GM21381 (cell line): ENCODE results near the gene TNFAIP2.

Experiments
- ATAC-seq: cut with Tn5 transposase; IDR thresholded peaks from one replicate; pipeline ENCODE4 v1.9.1; 2021; ENCODE audit warnings: mild to moderate bottlenecking, moderate library complexity; ENCODE audit not compliant: unreplicated experiment

TNFAIP2 gene

DNA sequence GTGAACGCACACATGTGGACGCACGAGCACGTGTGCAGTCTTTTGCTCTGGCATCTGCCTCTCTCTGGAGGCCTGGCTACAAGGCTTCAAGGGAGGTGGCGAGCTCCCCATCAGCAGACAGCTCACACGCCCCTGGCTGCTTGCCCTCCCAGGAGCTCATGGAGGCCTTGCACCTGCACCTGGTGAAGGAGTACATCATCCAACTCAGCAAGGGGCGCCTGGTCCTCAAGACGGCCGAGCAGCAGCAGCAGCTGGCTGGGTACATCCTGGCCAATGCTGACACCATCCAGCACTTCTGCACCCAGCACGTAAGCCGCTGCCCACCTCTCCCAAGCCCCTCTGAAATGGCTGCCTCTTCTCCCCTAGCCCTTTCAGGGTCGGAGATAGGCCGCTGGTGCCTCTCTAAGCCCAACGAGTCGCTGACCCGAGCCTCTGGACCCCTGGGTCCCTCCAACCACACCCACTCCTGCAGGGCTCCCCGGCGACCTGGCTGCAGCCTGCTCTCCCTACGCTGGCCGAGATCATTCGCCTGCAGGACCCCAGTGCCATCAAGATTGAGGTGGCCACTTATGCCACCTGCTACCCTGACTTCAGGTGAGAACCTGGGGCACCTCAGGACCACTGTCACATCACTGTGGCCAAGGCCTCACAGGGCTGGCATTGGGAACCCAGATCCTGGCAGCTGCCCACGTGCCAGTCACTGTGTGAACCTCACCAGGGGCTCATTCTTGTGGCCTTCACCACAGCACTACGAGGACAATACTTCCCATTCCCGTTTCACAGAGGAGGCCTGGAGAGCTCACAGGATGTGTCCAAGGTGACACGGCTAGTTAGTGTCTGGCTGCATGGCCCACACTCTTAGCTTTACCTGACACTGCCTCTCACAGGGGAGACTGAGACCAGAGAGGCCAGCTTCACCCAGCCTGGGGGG, 10.2 kb downstream of the TNFAIP2 start:
- ATAC-seq: no peak

DNA sequence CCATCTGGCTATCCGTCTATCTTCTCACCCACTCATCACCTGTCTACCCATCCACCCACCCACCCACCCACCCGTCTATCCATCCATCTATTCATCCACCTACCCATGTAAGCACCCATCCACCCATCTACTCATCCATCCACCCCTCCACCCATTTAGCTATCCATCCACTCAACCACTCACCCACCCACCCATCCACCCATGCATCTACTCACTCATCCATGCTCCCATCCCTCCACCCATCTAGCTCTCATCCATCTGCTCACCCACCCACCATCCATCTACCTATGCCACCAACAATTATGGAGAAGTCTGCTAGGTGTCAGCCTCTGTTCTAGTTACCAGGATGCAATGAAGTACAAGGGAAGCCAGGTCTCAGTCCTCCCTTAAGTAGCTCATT, 11.1 kb downstream of the TNFAIP2 start:
- ATAC-seq: no peak

- ATAC-seq: no peak
These were observed 11.7 kb downstream of the TNFAIP2 start for GRCh38 chr14:103134919-103135318.

GRCh38 chr14:103135333-103136260, 12.3 kb downstream of the TNFAIP2 start:
- ATAC-seq: no peak

DNA sequence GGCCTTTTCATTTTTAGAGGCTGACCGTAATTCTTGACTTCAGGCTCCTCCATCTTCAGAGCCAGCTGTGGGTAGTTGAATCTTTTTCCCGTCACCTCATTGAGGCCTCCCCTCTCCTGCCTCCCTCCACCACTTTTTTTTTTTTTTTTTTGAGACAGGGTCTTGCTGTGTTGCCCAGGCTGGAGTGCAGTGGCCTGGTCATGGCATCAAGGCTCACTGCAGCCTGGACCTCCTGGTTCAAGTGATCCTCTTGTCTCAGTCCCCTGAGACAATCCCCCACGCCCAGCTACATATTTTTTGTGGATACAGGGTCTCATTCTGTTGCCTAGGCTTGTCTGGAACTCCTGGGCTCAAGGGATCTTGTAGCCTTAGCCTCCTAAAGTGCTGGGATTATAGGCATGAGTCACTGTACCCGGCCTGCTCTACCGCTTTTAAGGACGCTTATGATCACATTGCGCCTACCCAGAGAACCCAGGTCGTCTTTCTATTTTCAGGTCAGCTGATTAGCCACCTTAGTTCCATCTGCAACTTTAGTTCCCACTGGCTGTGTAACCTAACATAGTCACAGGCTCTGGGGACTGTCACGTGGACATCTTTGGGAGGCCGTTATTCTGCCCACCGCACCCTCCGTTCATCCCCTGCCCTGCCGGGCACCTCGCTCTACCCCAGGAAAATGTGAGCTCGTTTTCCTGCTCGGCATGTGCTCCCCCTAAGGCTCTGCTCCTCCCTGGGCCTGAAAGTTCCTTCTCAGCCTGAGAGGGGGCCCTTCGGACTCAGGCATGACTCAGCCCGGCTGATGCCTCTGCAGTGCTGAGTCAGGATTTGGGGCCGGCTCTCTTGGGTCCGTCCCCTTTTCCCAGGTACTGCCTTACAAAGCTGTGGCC, 13.4 kb downstream of the TNFAIP2 start:
- ATAC-seq: no peak

GRCh38 chr14:103137689-103138300, 14.5 kb downstream of the TNFAIP2 start:
- no peak for ATAC-seq

- ATAC-seq: no peak
These were observed 15.3 kb downstream of the TNFAIP2 start for GRCh38 chr14:103138301-103139131.

- no peak for ATAC-seq
These were observed 16.1 kb downstream of the TNFAIP2 start for GRCh38 chr14:103139132-103140025.

GRCh38 chr14:103140316-103141109, 17.3 kb downstream of the TNFAIP2 start:
- peak; percentile 70 for ATAC-seq

DNA sequence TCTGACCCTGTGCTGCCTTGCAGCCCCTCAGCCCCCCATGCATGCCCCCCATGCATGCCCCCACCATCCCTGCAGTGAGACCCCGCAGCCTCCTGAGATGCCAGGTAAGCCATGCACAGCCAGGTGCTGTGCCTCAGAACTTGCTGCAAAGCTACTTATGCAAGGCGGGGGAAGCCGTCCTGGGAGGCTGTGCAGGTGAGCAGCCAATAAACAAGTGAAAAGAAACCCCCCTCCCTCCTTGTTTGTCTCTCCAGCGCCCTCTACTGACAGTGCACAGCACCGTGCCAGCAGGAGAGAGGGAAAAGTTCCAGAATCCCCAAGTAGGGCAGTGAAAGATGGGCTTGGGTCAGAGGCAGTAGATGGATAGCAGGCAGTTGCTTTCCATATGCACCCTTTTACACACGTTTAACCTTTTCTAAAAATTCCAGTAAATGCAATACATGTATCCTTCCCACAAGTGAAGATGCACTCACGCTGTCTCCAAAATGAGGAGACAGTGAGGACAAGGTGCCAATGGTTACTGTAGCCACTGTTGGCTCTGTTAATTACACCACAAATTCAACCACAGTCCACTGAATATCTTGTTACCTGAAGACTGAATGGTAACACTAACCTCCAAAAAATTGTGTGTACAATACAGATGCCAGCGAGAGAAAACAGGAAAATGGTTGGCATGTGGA, 18.0 kb downstream of the TNFAIP2 start:
- peak; percentile 18 for ATAC-seq

DNA sequence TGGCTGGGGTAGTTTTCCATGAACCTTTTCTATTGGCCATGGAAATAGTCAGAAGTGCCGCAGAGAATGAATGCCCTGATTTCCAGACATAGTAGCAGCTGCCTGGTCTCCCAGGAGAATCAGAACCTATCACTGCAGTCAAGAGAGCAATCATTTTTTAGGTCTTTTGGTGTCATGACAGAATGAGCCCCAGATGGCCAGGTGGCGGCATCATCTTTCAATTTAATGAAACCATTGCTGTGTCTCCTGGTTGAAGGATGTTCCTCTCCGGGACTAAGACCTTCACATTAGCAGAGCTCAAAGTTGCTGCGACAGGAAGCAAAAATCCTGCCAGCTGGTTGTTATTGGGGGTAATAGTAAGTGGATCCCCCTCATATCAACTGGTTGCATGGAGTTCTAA, 18.8 kb downstream of the TNFAIP2 start:
- ATAC-seq: no peak

DNA sequence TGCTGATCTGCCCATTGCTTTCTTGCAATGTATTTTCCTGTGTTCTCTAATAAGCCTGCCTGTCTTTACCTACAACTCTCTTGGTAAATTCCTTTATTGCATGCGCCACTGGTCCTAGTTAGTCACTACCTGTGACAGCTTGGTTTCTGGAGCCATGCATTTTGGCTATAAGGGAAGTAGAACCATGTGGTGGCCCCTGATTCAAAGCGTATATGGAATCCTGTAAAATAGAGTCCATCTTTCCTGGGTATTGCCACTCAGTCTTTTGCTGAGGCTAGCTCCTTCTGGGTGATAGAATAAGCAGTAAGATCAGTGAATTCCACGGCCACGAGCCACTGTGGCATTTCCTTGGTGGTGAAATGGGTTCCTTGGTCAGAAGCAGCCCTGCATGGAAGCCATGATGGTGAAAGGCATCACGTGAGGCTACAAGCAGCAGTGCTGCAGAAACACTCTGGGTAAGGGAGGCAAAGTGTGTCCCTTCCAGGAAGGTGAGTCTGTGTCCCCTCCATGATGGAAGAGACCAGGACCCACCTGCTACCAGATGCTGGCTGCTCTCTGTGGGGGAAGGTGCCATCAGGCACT, 19.6 kb downstream of the TNFAIP2 start:
- no peak for ATAC-seq

GRCh38 chr14:103143506-103143905, 20.2 kb downstream of the TNFAIP2 start:
- ATAC-seq: no peak

DNA sequence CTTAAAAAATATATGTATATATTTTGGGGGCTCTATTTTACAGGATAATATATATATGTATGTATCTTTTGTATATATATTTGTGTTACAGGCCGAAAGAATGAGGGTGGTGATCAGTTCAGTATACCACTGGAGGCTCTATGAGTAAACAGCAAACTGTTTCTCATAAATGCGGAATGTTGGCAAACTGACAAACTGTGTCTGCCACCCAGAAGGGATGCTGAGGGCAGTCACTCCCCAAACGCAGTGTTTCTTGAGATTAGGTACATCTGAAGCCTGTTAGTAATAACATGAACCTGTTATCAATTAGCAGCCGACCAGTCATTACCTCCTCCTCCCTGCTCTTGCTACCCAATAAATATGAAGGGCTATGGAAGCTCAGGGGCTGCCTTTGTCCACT, 20.8 kb downstream of the TNFAIP2 start:
- no peak for ATAC-seq

- ATAC-seq: no peak
These were observed 23.0 kb downstream of the TNFAIP2 start for GRCh38 chr14:103146141-103146709.
